ENCODE measurements around the gene AKR1C3.

AKR1C3 gene

DNA sequence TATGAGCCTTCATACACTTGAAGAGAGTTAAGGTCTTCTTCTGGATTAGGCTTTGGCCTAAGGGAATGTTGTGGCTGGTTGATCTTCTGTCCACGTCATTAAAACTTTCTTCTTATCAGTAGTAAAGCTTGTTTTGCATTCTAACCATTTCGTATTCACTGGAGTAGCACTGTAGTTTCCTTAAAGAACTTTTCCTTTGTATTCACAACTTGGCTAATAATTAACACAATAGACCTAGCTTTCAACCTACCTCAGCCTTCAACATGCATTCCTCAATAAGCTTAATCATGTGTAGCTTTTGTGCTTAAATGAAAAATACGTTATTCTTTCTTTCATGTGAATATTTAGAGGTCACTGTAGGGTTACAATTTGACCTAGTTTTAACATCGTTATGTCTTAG, 48.0 kb downstream of the AKR1C3 start:
- DNase-seq = no peak

DNA sequence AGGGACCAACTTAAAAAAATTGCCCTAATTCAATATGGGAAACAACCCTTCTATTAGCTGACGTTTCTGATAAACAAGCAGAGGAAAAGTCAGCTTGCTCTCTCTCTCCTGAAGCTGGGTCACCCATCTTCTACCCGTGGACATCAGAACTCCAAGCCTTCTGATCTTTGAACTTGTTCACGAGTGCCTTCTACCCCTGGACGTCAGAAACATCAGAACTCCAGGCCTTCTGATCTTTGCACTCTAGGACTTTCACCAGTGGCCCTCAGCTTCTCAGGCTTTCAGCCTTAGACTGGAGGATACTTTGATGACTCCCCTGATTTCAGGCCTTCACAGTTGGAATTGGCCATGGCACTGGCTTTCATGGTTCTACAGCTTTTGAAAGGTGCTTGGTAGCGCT, 48.9 kb downstream of the AKR1C3 start:
- no peak for DNase-seq

DNA sequence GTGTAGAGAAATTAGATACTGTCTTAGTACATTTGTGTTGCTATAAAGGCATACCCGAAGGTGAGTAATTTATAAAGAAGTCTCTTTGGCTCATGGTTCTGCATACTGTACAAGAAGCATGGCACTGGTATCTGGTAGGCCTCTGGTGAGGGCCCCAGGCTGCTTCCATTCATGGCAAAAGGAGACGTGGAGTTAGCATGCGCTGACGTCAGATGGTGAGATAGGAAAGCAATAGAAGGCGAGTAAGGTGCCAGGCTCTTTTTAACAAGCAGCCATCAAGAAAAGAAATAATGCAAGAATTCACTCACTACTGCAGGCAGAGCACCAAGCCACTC, 52.7 kb downstream of the AKR1C3 start:
- no peak for DNase-seq

DNA sequence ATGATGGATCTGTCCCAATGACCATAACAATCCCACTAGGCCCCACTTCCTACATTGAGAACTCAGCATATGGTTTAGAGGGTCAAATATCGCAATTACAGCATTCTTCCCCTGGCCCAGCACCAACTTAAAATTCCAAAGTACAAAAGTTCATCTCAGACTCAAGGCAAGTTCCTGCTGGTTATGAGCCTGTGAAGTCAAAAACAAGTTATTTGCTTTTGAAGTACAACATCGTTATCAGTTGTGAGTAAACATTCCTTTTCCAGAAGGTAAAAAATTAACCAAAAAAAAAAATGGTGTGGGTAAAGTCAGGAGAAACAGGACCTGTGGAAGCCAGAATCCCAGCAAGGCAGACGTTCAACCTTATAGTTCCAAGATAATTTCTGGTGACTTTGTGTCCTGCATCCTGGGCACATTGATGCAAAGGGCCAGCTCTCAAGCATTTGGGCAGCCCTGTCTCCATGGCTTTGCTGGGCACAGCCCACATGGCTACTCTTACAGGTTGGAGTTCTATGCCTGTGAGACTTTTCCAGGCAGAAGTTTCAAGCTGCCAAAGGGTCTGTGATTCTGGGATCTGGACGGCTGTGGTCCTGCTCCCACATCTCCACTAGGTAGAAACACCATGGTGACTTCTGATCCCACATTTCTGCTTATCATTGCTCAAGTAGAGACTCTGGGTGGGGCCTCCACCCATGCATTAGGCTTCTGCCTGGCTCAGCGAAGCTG, 53.2 kb downstream of the AKR1C3 start:
- no peak for DNase-seq

DNA sequence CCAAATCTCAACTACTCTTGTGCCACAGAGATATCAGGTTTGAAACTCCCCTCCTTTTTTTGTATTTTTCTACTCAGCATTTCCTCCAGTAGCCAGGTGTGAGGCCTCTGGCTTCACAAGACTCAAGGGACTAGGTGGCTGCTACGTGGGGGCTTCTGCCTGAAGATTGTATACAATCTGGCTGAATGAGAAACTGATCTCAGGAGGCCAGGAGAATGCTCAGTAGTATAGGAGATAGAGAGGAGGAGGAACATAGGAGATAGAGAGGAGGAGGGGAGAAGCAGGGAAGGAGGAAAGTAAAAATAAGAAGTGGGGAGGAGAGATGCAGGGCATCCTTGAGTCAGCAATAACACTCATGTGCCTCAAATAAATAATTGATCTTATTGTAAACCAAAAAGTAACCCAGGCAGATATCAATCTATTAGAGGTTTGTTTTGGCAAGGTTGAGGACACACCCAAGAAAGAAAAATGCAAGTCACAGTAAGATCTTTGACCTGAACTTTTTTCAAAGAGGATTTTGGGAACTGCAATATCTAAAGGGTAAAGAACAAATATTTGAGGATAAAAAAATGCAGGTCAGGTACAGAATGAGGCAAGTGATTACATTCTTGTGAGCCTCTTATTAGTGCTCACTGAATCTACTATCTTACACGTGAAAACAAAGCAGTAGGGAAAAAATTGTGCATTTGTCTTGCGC, 53.9 kb downstream of the AKR1C3 start:
- no peak for DNase-seq

DNA sequence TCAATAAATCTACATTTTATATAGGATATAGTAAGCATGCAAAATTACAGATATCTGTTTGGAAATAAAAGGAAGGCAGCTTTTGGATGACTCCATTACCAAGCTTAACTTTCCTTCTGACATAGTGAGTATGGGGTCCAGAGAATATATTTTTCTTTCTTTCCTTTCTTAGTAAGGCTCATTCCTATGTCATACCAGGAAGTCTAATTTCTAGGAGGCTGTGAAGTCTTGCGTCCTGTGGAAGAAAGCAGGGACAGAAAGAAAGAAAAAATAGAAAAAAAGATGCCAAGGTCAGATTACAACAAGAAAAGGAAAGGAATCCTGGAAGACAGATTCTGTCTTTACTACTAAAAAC, 54.4 kb downstream of the AKR1C3 start:
- DNase-seq = no peak

DNA sequence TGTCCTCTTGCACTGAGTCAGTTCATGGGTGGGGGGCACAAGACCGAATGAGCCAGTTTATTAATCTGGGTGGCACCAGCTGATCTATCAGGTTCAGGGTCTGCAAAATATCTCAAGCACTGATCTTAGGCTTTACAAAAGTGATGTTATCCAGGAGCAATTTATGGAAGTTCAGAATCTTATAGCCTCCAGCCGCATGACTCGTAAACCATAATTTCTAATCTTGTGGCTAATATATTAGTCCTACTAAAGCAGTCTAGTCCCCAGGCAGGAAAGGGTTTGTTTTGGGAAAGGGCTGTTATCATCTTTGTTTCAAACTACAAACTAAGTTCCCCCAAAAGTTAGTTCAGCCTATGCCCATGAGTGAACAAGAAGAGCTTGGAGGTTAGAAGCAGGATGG, 56.9 kb downstream of the AKR1C3 start:
- DNase-seq = no peak

DNA sequence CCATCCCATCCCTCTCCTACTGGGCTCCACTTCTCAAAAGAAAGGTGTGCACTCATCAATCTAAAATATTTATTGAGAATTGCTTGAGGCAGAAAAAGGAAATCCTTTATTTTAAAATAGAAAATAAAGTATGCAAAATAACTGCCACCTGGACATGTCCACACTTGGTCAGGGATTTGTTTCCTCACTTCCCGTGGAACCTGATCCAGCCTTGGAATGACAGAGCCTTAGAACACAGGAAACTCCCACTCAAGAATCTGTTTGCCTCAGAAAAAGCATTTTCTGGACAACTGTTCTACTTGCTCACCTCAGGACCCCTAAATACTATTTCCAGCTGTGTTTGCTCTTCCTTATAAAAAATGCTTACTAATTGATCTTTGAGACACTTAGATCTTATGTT, 61.7 kb downstream of the AKR1C3 start:
- no peak for DNase-seq

Data from NCI-H82 (cell line).